Aortic smooth muscle cell (primary cell): ENCODE measurements around the gene TMEM135. TPM values are rescaled to one million over a fixed set of nuclear protein-coding genes. Genes with fewer than 3 reads are reported as not detected.

Experiments
- total RNA-seq: library from RNA; depleted of rRNA; stranded (reverse); fragments of >200 nt; gene quantifications from 2 replicates; pipeline ENCODE4 v1.2.3, GENCODE V29; 2014

Gene TMEM135
- total RNA-seq = 22.7 and 34.1 TPM in 2 replicates

DNA sequence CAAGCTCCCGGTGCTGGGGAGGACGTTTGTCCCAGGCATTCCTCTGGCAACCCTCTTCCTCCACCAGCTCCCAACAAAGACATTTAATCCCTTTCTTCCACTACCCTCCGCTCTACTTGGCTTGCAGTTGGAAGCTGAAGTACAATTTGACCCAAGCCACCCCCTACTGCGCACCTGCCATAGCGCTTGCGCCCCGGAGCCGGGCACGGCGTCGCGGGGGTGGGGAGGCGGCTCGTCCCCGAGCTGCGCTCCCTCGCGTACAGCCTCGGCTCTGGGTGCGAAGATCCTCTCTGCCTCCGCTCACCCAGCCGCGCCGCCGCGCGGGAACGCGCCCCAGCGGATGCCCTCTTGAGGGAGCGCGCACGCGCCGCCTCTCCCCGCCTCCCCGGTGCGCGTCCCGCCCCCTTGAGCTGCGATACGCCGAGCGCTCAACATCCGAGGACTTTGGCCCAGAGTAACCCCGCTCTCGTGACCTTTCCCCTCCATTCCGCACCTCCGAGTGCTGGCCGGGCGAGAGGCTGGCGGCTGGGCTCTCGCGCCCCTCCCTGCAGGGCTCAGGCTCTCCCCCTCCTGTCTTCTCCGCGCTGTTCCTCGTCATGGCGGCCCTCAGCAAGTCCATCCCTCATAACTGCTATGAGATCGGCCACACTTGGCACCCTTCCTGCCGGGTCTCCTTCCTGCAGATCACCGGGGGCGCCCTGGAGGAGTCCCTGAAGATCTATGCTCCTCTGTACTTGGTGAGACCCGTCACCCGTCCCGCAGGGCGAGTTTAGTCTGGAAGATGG, at the start of gene TMEM135:
Gene TMEM135 (plus strand): TSS at position 485 of the 785 bp plus-strand sequence. CDS start 112 bp downstream, at position 597.

Other genes starting within 250 kb of the TMEM135 start
- gene PRSS23, start 237.4 kb upstream of the TMEM135 start, total RNA-seq = 574 and 779 TPM in 2 replicates
- gene FZD4, start 82.5 kb upstream of the TMEM135 start, total RNA-seq = 42.4 and 72.1 TPM in 2 replicates